ENCODE results near the gene PLA2G4E.

PLA2G4E gene

GRCh38 chr15:41974041-41974440, 46.8 kb downstream of the PLA2G4E start:
- DNase-seq = no peak

- peak; percentile 96 for DNase-seq
These were observed 48.3 kb downstream of the PLA2G4E start, which contains the start of gene EHD4 for GRCh38 chr15:41972253-41973242. TSS of gene EHD4 (minus strand) at chr15:41972557. CDS start at chr15:41972494, 63 bp downstream.

- no peak for DNase-seq
These were observed 49.0 kb downstream of the PLA2G4E start for GRCh38 chr15:41971895-41972252.

GRCh38 chr15:41971089-41971894, 49.5 kb downstream of the PLA2G4E start:
- DNase-seq = peak; percentile 56

GRCh38 chr15:41970456-41970855, 50.4 kb downstream of the PLA2G4E start:
- no peak for DNase-seq

- DNase-seq = peak; percentile 13
These were observed 50.9 kb downstream of the PLA2G4E start for GRCh38 chr15:41969851-41970431.

- DNase-seq = no peak
These were observed 52.1 kb downstream of the PLA2G4E start for GRCh38 chr15:41968701-41969100.

- DNase-seq = no peak
These were observed 53.2 kb downstream of the PLA2G4E start for GRCh38 chr15:41967506-41968206.

- DNase-seq = no peak
These were observed 53.8 kb downstream of the PLA2G4E start for GRCh38 chr15:41966920-41967465.

- no peak for DNase-seq
These were observed 54.4 kb downstream of the PLA2G4E start for GRCh38 chr15:41966414-41966812.

- DNase-seq = no peak
These were observed 55.1 kb downstream of the PLA2G4E start for GRCh38 chr15:41965441-41966413.

GRCh38 chr15:41961595-41962202, 59.1 kb downstream of the PLA2G4E start:
- no peak for DNase-seq

- DNase-seq = no peak
These were observed 59.8 kb downstream of the PLA2G4E start for GRCh38 chr15:41961001-41961518.

- DNase-seq = no peak
These were observed 62.8 kb downstream of the PLA2G4E start for GRCh38 chr15:41958002-41958420.

GRCh38 chr15:41957021-41957897, 63.6 kb downstream of the PLA2G4E start:
- DNase-seq = no peak

- DNase-seq = no peak
These were observed 64.9 kb downstream of the PLA2G4E start for GRCh38 chr15:41955807-41956525.

- DNase-seq = no peak
These were observed 65.7 kb downstream of the PLA2G4E start for GRCh38 chr15:41955100-41955499.

GRCh38 chr15:41954036-41954435, 66.8 kb downstream of the PLA2G4E start:
- DNase-seq = no peak
